Mesothelial cell of epicardium (in vitro differentiated cells): ENCODE measurements around the gene ITGAE. TPM values are rescaled to one million over a fixed set of nuclear protein-coding genes. Genes with fewer than 3 reads are reported as not detected.

ENCODE experiments used
- DNase-seq, 2 experiments: peaks; one replicate each; pipeline ENCODE4 v3.0.0; 2021; ENCODE audit warnings: low spot score in 2 of 2; ENCODE audit not compliant: unreplicated experiment in 2 of 2
- H3K27ac Mint-ChIP-seq: 2 replicates; pipeline ENCODE4 v1.8.0; 2021; ENCODE audit warnings: mixed read lengths
- H3K27me3 Mint-ChIP-seq: 2 replicates; pipeline ENCODE4 v1.8.0; 2021; ENCODE audit warnings: low read depth, mixed read lengths
- H3K36me3 Mint-ChIP-seq: 2 replicates; pipeline ENCODE4 v1.8.0; 2021; ENCODE audit warnings: mixed read lengths
- H3K4me1 Mint-ChIP-seq: 2 replicates; pipeline ENCODE4 v1.8.0; 2021; ENCODE audit warnings: mixed read lengths
- H3K4me3 Mint-ChIP-seq: 2 replicates; pipeline ENCODE4 v1.8.0; 2021; ENCODE audit warnings: mild to moderate bottlenecking, moderate library complexity, mixed read lengths
- H3K9me3 Mint-ChIP-seq: 2 replicates; pipeline ENCODE4 v1.8.0; 2021; ENCODE audit warnings: mixed read lengths
- total RNA-seq: library from RNA; stranded (reverse); gene quantifications from 3 replicates; pipeline ENCODE4 v1.2.1, GENCODE V29; 2021
- TF ChIP-seq, protein P1 (sequence below): fragments of 200-600 bp; sonication (generic); IDR thresholded peaks from one replicate; pipeline ENCODE4 v1.5.0; 2021; ENCODE audit warnings: antibody characterized with exemption; ENCODE audit not compliant: unreplicated experiment

The ITGAE gene
- total RNA-seq, 1 donor from 2014 or later: 20.4 TPM

DNA sequence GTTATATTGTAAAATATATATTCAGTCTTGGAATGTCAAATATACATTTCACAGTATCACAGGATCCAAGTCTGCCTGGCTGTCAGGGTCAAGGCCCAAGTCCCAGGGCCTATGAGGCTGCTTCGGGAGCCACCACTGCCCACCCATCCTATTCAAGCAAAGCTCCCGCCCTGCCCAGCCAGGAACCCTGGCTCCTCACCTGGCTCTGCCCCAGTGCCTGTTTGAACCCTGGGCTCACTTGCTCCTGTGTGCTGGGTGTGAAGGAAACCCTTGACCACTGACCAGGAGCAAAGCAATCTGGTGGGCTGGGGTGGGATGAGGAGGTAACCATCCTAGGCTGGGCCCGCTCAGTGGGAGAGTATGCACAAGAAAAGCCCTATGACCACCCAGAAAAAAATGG is 27.0 kb downstream of the ITGAE start:
- no peaks in the 10 kb centered on the region for H3K27me3 Mint-ChIP-seq
- DNase-seq: no peak
- no peaks in the 10 kb centered on the region for H3K36me3 Mint-ChIP-seq
- no peak overlapping the region for H3K4me3 Mint-ChIP-seq
- H3K4me1 Mint-ChIP-seq: no peaks in the 10 kb centered on the region
- no peaks in the 10 kb centered on the region for H3K9me3 Mint-ChIP-seq
- TF ChIP-seq, protein P1, sequence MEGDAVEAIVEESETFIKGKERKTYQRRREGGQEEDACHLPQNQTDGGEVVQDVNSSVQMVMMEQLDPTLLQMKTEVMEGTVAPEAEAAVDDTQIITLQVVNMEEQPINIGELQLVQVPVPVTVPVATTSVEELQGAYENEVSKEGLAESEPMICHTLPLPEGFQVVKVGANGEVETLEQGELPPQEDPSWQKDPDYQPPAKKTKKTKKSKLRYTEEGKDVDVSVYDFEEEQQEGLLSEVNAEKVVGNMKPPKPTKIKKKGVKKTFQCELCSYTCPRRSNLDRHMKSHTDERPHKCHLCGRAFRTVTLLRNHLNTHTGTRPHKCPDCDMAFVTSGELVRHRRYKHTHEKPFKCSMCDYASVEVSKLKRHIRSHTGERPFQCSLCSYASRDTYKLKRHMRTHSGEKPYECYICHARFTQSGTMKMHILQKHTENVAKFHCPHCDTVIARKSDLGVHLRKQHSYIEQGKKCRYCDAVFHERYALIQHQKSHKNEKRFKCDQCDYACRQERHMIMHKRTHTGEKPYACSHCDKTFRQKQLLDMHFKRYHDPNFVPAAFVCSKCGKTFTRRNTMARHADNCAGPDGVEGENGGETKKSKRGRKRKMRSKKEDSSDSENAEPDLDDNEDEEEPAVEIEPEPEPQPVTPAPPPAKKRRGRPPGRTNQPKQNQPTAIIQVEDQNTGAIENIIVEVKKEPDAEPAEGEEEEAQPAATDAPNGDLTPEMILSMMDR: no peak
- no peak overlapping the region for H3K27ac Mint-ChIP-seq

DNA sequence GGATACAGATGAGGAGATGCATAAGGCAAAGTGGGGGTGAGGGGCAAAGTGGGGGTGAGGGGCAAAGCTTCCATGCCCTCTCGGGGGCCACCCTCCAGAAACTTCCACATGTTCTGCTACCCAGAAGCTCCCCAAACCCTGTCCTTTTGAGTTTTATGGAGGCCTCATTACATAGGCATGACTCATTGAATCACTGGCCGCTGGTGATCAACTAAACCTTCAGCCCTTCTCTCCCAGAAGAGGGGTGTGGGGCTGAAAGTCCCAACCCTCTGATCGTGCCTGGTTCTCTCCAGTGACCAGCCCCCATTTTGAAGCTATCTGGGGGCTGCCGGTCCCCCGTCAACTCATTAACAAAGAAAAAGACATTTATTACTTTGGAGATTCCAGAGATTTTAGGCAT is 27.5 kb downstream of the ITGAE start:
- TF ChIP-seq, protein P1: no peak
- Mint-ChIP-seq H3K27me3 (no peaks in the 10 kb centered on the region), H3K36me3 (no peaks in the 10 kb centered on the region), H3K4me3 (no peak overlapping the region), H3K4me1 (no peaks in the 10 kb centered on the region), H3K9me3 (no peaks in the 10 kb centered on the region), H3K27ac (no peak overlapping the region)
- DNase-seq: no peak

DNA sequence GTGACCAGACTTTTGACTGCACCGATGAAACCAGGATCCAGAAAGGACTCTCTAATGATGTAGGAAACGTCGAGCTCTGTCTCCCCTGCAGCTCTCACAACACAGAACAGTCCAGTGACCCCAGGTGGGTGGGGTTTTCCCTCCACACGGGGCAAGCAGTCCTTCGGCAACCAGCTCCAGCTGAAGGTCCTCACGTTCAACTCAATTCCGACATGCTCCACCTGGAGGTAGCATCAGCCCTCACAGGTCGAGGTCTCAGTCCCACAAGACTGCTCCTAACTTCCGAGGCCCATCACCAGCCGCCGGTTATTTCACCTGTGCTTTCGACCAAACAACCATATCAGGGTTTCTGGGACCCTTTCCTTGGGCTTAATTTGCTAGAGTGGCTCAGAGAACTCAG is 28.2 kb downstream of the ITGAE start:
- Mint-ChIP-seq H3K9me3 (no peaks in the 10 kb centered on the region), H3K36me3 (no peaks in the 10 kb centered on the region), H3K27ac (no peak overlapping the region), H3K27me3 (no peaks in the 10 kb centered on the region), H3K4me1 (no peaks in the 10 kb centered on the region), H3K4me3 (no peak overlapping the region)
- DNase-seq: no peak
- TF ChIP-seq, protein P1: no peak

DNA sequence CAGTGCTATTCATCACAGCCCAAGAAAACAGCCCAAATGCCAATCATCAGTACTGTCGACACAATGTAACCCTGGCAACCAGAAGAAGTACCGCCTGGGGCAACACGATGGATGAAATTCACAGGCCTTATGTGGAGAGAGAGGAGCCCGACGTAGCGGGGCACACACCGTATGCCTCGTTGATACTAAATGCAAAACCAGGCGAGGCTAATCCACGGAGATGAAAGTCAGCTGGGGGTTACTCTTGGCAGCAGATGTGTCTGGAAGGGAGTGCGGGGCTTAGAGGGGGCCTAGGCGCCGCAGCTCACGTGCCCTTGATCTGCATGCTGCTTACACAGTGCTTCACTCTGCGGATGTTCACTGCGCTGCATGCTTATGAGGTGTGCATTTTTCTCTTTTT is 29.8 kb downstream of the ITGAE start:
- H3K27me3 Mint-ChIP-seq: no peaks in the 10 kb centered on the region
- H3K27ac Mint-ChIP-seq: no peak overlapping the region
- H3K4me3 Mint-ChIP-seq: no peak overlapping the region
- H3K9me3 Mint-ChIP-seq: peaks cover 7% of the 10 kb centered on the region
- DNase-seq: no peak
- no peaks in the 10 kb centered on the region for H3K36me3 Mint-ChIP-seq
- TF ChIP-seq, protein P1: no peak
- no peaks in the 10 kb centered on the region for H3K4me1 Mint-ChIP-seq

DNA sequence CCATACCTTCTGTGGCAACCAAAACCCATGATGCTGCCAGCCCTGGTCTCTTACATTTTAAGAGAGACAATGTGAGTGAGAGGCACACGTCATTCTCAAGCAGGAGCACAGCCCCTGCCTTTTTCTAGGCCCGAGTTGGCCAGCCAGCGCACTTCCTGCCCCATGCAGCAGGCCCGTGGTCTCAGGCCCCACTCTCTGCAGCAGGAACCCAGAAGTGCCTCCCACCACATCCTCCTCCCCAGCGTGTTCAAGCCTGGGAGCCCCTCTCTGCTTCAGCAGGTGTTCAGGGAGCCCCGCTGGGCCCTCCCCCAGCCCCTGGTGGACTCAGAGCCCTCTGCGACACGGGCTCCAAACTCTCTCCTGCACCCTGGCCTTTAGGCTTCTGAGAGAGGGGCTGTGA is 30.5 kb downstream of the ITGAE start:
- no peak overlapping the region for H3K27ac Mint-ChIP-seq
- no peak for DNase-seq
- no peaks in the 10 kb centered on the region for H3K4me1 Mint-ChIP-seq
- peaks cover 7% of the 10 kb centered on the region for H3K9me3 Mint-ChIP-seq
- H3K27me3 Mint-ChIP-seq: no peaks in the 10 kb centered on the region
- no peak overlapping the region for H3K4me3 Mint-ChIP-seq
- TF ChIP-seq, protein P1: no peak
- no peaks in the 10 kb centered on the region for H3K36me3 Mint-ChIP-seq

DNA sequence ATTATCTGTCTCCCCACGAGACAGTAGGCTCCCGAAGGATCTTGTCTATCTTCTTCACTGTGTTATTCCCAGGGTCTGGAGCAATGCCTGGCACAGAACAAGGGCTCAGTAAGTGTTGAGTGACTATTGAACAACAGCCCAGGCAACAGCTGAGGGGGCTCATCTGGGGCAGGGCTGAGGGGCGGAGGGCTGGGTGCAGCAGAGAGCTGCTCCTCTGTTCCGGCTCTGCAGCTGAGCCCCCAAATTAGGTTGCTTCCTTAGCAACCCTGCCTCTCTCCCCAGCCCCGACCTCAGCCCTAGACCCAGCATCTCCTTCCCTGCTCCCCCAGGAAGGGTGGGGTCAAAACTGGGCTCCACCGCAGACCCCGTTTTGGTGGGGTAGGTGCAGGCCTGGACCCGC is 32.2 kb downstream of the ITGAE start:
- peaks cover 7% of the 10 kb centered on the region for H3K9me3 Mint-ChIP-seq
- no peaks in the 10 kb centered on the region for H3K36me3 Mint-ChIP-seq
- DNase-seq: no peak
- H3K4me3 Mint-ChIP-seq: no peak overlapping the region
- no peaks in the 10 kb centered on the region for H3K4me1 Mint-ChIP-seq
- no peak overlapping the region for H3K27ac Mint-ChIP-seq
- TF ChIP-seq, protein P1: no peak
- H3K27me3 Mint-ChIP-seq: no peaks in the 10 kb centered on the region
